Thymus (tissue), 14 donors: ENCODE measurements around the gene GRIN2C. TPM values are rescaled to one million over a fixed set of nuclear protein-coding genes. Genes with fewer than 3 reads are reported as not detected.
"Not testable (repeated sequence)": the region's sequence is repeated elsewhere in the genome, so short reads cannot be mapped to it uniquely, and the experiment has no call there.

ENCODE experiments used
- DNase-seq, 9 donors: peaks; one replicate each; pipeline ENCODE4 v3.0.0-alpha.2; 2013; ENCODE audit warnings: low spot score in 9 of 9, low read depth in 6 of 9, missing footprints in 1 of 9
- H3K27ac ChIP-seq, 2 donors: one replicate each; pipeline ENCODE4 v1.5.1; 2013; ENCODE audit warnings: control low read depth in 1 of 2, low read depth in 1 of 2, low read length in 1 of 2, mild to moderate bottlenecking in 1 of 2, moderate library complexity in 1 of 2
- H3K27me3 ChIP-seq, 2 donors: one replicate each; pipeline ENCODE4 v1.5.1; 2013; ENCODE audit warnings: low read length in 1 of 2; ENCODE audit not compliant: control insufficient read depth in 2 of 2, insufficient read depth in 1 of 2
- H3K36me3 ChIP-seq, 2 donors: one replicate each; pipeline ENCODE4 v1.5.1; 2013; ENCODE audit warnings: low read length in 1 of 2, mild to moderate bottlenecking in 1 of 2, moderate library complexity in 1 of 2; ENCODE audit not compliant: control insufficient read depth in 2 of 2, insufficient read depth in 2 of 2
- H3K4me1 ChIP-seq, 2 donors: one replicate each; pipeline ENCODE4 v1.5.1; 2013; ENCODE audit warnings: low read length in 2 of 2; ENCODE audit not compliant: control insufficient read depth in 2 of 2, insufficient read depth in 2 of 2
- H3K4me3 ChIP-seq, 2 donors: one replicate each; pipeline ENCODE4 v1.5.1; 2013; ENCODE audit warnings: low read length in 2 of 2, control low read depth in 1 of 2, mild to moderate bottlenecking in 1 of 2
- H3K9me3 ChIP-seq, 2 donors: one replicate each; pipeline ENCODE4 v1.5.1; 2013; ENCODE audit warnings: low read length in 1 of 2, mild to moderate bottlenecking in 1 of 2; ENCODE audit not compliant: control insufficient read depth in 2 of 2, insufficient read depth in 1 of 2
- WGBS: extraction: QIAGEN DNeasy Blood & Tissue Kit; methylation state at CpG from one replicate; pipeline ENCODE4 v1.1.7; 2013; 5-methylcytosine and 5-hydroxymethylcytosine counted together
- long read RNA-seq, 10 donors: transcript quantifications; one replicate each; lab custom pipeline, GENCODE V29; 2026
- polyA plus RNA-seq: library from polyadenylated mRNA; stranded (reverse); fragments of 200-250 nt; gene quantifications from one replicate; pipeline ENCODE4 v1.2.3, GENCODE V29; 2013
- total RNA-seq: library from RNA; stranded (reverse); fragments of 120-200 nt; gene quantifications from one replicate; pipeline ENCODE4 v1.2.4, GENCODE V29; 2013
- donor health status: healthy.

Gene GRIN2C
- total RNA-seq (0.05 TPM), polyA plus RNA-seq (0.07 TPM)
- long read RNA-seq, donor 1, result 0 reads
- long read RNA-seq, donor 2, result 0 reads
- long read RNA-seq, donor 3, result 0 reads
- long read RNA-seq, donor 4, result 0 reads
- long read RNA-seq, donor 5, result 0 reads
- long read RNA-seq, donor 6, result 0 reads
- long read RNA-seq, donor 7, result 0 reads
- long read RNA-seq, donor 8, result 0 reads
- long read RNA-seq, donor 9, result 0 reads
- long read RNA-seq, donor 10, result 0 reads

- peak in 1 of 9 donors; percentile 35 for DNase-seq
- WGBS, result 2% methylated on average over 72 of the region's 72 CpGs
- peak within 1 kb of the TSS in 1 of 2 donors; percentile 30 for H3K4me3 ChIP-seq
These were observed at the start of gene GRIN2C for GRCh38 chr17:74859459-74860228. TSS of gene GRIN2C (minus strand) at chr17:74859885. CDS start at chr17:74855092, 4,793 bp downstream.

GRCh38 chr17:74909097-74909496 lies 49.4 kb upstream of the GRIN2C start:
- not testable (repeated sequence) for H3K27me3 ChIP-seq, H3K36me3 ChIP-seq, H3K27ac ChIP-seq, H3K9me3 ChIP-seq, DNase-seq, H3K4me1 ChIP-seq, H3K4me3 ChIP-seq
- 85% methylated on average over 4 of the region's 4 CpGs for WGBS

More at GRCh38 chr17:74859459-74860228, at the start of gene GRIN2C:
- no peaks in the 10 kb centered on the region for H3K36me3 ChIP-seq
- peaks cover 67 to 89% of the 10 kb centered on the region in 2 donors for H3K27me3 ChIP-seq
- no peaks in the 10 kb centered on the region for H3K9me3 ChIP-seq
- H3K4me1 ChIP-seq, result peaks cover 4 to 16% of the 10 kb centered on the region in 2 donors
- H3K27ac ChIP-seq, result no peak within 1 kb of the TSS

GRCh38 chr17:74907012-74907411 lies 47.3 kb upstream of the GRIN2C start:
- Histone ChIP-seq H3K4me3 (no peak overlapping the region), H3K4me1 (no peaks in the 10 kb centered on the region), H3K27ac (no peak overlapping the region), H3K27me3 (peaks cover 0 to 20% of the 10 kb centered on the region in 2 donors), H3K36me3 (no peaks in the 10 kb centered on the region), H3K9me3 (no peaks in the 10 kb centered on the region)
- no peak for DNase-seq
- 97% methylated on average over 34 of the region's 34 CpGs for WGBS

- H3K27ac ChIP-seq, H3K9me3 ChIP-seq, DNase-seq, H3K4me1 ChIP-seq, H3K36me3 ChIP-seq, H3K4me3 ChIP-seq: not testable (repeated sequence)
- 77% methylated on average over 6 of the region's 6 CpGs for WGBS
- H3K27me3 ChIP-seq, result peaks cover 0 to 22% of the 10 kb centered on the region in 2 donors
These were observed 46.6 kb upstream of the GRIN2C start for GRCh38 chr17:74906214-74906793.

GRCh38 chr17:74904687-74905409 lies 45.2 kb upstream of the GRIN2C start:
- H3K27me3 ChIP-seq, result peaks cover 0 to 32% of the 10 kb centered on the region in 2 donors

GRCh38 chr17:74903671-74904070 lies 44.0 kb upstream of the GRIN2C start:
- H3K36me3 ChIP-seq, result no peaks in the 10 kb centered on the region
- peaks cover 0 to 35% of the 10 kb centered on the region in 2 donors for H3K27me3 ChIP-seq
- no peak overlapping the region for H3K27ac ChIP-seq
- no peak overlapping the region for H3K4me3 ChIP-seq
- H3K9me3 ChIP-seq, result no peaks in the 10 kb centered on the region
- no peak for DNase-seq
- no peaks in the 10 kb centered on the region for H3K4me1 ChIP-seq
- 83% methylated on average over 6 of the region's 6 CpGs for WGBS

More at GRCh38 chr17:74904687-74905409, 45.2 kb upstream of the GRIN2C start:
- DNase-seq, result no peak
- Histone ChIP-seq H3K9me3 (no peaks in the 10 kb centered on the region), H3K36me3 (no peaks in the 10 kb centered on the region), H3K4me3 (no peak overlapping the region), H3K4me1 (no peaks in the 10 kb centered on the region), H3K27ac (no peak overlapping the region)
- 90% methylated on average over 7 of the region's 7 CpGs for WGBS

GRCh38 chr17:74903034-74903433 lies 43.3 kb upstream of the GRIN2C start:
- WGBS, result 91% methylated on average over 9 of the region's 9 CpGs

GRCh38 chr17:74901353-74902135 lies 41.9 kb upstream of the GRIN2C start:
- WGBS, result 47% methylated on average over 14 of the region's 14 CpGs
- no peaks in the 10 kb centered on the region for H3K36me3 ChIP-seq
- no peak for DNase-seq
- peaks cover 2 to 49% of the 10 kb centered on the region in 2 donors for H3K27me3 ChIP-seq
- H3K9me3 ChIP-seq, result no peaks in the 10 kb centered on the region
- no peak overlapping the region for H3K27ac ChIP-seq
- H3K4me1 ChIP-seq, result no peaks in the 10 kb centered on the region
- H3K4me3 ChIP-seq, result no peak overlapping the region

More at GRCh38 chr17:74903034-74903433, 43.3 kb upstream of the GRIN2C start:
- H3K4me1 ChIP-seq, result no peaks in the 10 kb centered on the region
- no peak for DNase-seq
- no peaks in the 10 kb centered on the region for H3K36me3 ChIP-seq
- no peak overlapping the region for H3K4me3 ChIP-seq
- peaks cover 0 to 40% of the 10 kb centered on the region in 2 donors for H3K27me3 ChIP-seq
- H3K27ac ChIP-seq, result no peak overlapping the region
- H3K9me3 ChIP-seq, result no peaks in the 10 kb centered on the region
